Gastroesophageal sphincter (tissue), 4 donors: ENCODE measurements around the gene AHCTF1. TPM values are rescaled to one million over a fixed set of nuclear protein-coding genes. Genes with fewer than 3 reads are reported as not detected.

ENCODE experiments used
- ATAC-seq: fragments of 150-250 bp; one replicate; pipeline ENCODE4 v1.9.1; 2016; ENCODE audit warnings: mild to moderate bottlenecking, moderate library complexity
- H3K27ac ChIP-seq, 4 donors: fragments of 200-600 bp; sonication (generic) in 3 of 4; 1 replicate in 3 of 4; 2 replicates in 1 of 4; pipeline ENCODE4 v1.5.1; 2016 to 2019
- H3K27me3 ChIP-seq: fragments of 200-600 bp; sonication (generic); one replicate; pipeline ENCODE4 v1.5.1; 2019
- H3K36me3 ChIP-seq, 2 donors: fragments of 200-600 bp; sonication (generic); one replicate each; pipeline ENCODE4 v1.5.1; 2019; ENCODE audit warnings: control low read depth in 1 of 2
- H3K4me1 ChIP-seq, 3 donors: fragments of 200-600 bp; sonication (generic); 1 replicate in 2 of 3; 2 replicates in 1 of 3; pipeline ENCODE4 v1.5.1; 2016 to 2019; ENCODE audit warnings: control low read depth in 2 of 3
- H3K4me3 ChIP-seq, 2 donors: fragments of 200-600 bp; sonication (generic); one replicate each; pipeline ENCODE4 v1.5.1; 2019; ENCODE audit warnings: mild to moderate bottlenecking in 1 of 2, moderate library complexity in 1 of 2
- H3K9me3 ChIP-seq, 3 donors: fragments of 200-600 bp; sonication (generic); one replicate each; pipeline ENCODE4 v1.5.1; 2017 to 2019; ENCODE audit warnings: control low read depth in 2 of 3
- EP300 ChIP-seq: sonication (generic); formaldehyde crosslinking; IDR thresholded peaks from one replicate; pipeline ENCODE4 v1.6.1; 2017; ENCODE audit warnings: antibody characterized with exemption, mild to moderate bottlenecking
- POLR2A ChIP-seq, 2 donors: fragments of 450-650 bp; IDR thresholded peaks; one replicate each; pipeline ENCODE4 v1.6.1; 2017; ENCODE audit warnings: antibody characterized with exemption in 2 of 2, mild to moderate bottlenecking in 2 of 2, moderate library complexity in 1 of 2
- POLR2AphosphoS5 ChIP-seq: sonication (generic); formaldehyde crosslinking; IDR thresholded peaks from one replicate; pipeline ENCODE4 v1.6.1; 2017; ENCODE audit warnings: antibody characterized with exemption
- WGBS, 2 donors: methylation state at CpG; one replicate each; pipeline ENCODE4 v1.1.5; 2018; ENCODE audit warnings: low coverage in 1 of 2; 5-methylcytosine and 5-hydroxymethylcytosine counted together
- total RNA-seq, 4 donors: library from RNA; depleted of rRNA; stranded (reverse); fragments of >200 nt; gene quantifications; one replicate each; pipeline ENCODE4 v1.1.0, GENCODE V29; 2016
- TF ChIP-seq, protein P1 (sequence below), 4 experiments: fragments of 200-600 bp in 2 of 4; fragments of 450-650 bp in 2 of 4; sonication (generic) in 1 of 4; IDR thresholded peaks; one replicate each; pipeline ENCODE4 v1.5.1; 2017 to 2019; ENCODE audit warnings: antibody characterized with exemption in 4 of 4, mild to moderate bottlenecking in 2 of 4, moderate library complexity in 2 of 4

AHCTF1 gene
- total RNA-seq, 4 donors from 2014 or later = 37.4 to 69.6 (median 45.2) TPM

GRCh38 chr1:246907472-246907871, 24.3 kb downstream of the AHCTF1 start:
- no peak for TF ChIP-seq POLR2A (IDR thresholded peaks at IDR 0.05)
- TF ChIP-seq, protein P1, sequence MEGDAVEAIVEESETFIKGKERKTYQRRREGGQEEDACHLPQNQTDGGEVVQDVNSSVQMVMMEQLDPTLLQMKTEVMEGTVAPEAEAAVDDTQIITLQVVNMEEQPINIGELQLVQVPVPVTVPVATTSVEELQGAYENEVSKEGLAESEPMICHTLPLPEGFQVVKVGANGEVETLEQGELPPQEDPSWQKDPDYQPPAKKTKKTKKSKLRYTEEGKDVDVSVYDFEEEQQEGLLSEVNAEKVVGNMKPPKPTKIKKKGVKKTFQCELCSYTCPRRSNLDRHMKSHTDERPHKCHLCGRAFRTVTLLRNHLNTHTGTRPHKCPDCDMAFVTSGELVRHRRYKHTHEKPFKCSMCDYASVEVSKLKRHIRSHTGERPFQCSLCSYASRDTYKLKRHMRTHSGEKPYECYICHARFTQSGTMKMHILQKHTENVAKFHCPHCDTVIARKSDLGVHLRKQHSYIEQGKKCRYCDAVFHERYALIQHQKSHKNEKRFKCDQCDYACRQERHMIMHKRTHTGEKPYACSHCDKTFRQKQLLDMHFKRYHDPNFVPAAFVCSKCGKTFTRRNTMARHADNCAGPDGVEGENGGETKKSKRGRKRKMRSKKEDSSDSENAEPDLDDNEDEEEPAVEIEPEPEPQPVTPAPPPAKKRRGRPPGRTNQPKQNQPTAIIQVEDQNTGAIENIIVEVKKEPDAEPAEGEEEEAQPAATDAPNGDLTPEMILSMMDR (IDR thresholded peaks at IDR 0.05) = peak in 3 of 4 experiments; percentile 23 to 47 (median 39)
- TF ChIP-seq EP300 = no peak
- WGBS, 2 donors = 33 to 80% methylated on average over 1 of the region's 1 CpG
- Histone ChIP-seq H3K4me1 (peaks cover 0 to 12% (median 0%) of the 10 kb centered on the region in 3 donors), H3K27me3 (no peaks in the 10 kb centered on the region), H3K9me3 (no peaks in the 10 kb centered on the region), H3K36me3 (peaks cover 0 to 83% of the 10 kb centered on the region in 2 donors), H3K27ac (no peak overlapping the region), H3K4me3 (no peak overlapping the region)
- ATAC-seq = no peak

DNA sequence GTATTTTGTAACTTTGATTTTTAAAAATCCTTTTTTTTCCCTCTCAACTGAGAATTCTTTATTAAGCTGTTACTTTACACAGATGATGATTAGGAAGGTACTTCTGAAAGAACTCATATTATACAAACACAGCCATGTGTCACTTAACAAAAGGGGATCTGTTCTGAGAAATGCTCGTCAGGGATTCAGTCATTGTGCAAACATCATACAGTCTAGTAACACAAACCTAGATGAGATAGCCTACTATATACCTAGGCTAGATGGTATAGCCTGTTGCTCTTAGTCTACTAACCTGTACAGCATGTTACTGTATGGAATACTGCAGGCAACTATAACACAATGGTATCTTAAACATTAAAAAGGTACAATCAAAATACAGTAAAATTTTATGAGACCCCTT, 24.9 kb downstream of the AHCTF1 start:
- 50 to 75% methylated on average over 1 of the region's 1 CpG for WGBS, 2 donors
- TF ChIP-seq POLR2AphosphoS5 = no peak
- TF ChIP-seq, protein P1 (IDR thresholded peaks at IDR 0.05) = no peak
- no peak for TF ChIP-seq EP300
- no peak for TF ChIP-seq POLR2A (IDR thresholded peaks at IDR 0.05)
- H3K36me3 ChIP-seq = peaks cover under 1 to 83% of the 10 kb centered on the region in 2 donors
- H3K27me3 ChIP-seq = no peaks in the 10 kb centered on the region
- no peak overlapping the region for H3K27ac ChIP-seq
- H3K9me3 ChIP-seq = no peaks in the 10 kb centered on the region
- H3K4me1 ChIP-seq = peaks cover 0 to 12% (median 0%) of the 10 kb centered on the region in 3 donors
- no peak for ATAC-seq
- H3K4me3 ChIP-seq = no peak overlapping the region

DNA sequence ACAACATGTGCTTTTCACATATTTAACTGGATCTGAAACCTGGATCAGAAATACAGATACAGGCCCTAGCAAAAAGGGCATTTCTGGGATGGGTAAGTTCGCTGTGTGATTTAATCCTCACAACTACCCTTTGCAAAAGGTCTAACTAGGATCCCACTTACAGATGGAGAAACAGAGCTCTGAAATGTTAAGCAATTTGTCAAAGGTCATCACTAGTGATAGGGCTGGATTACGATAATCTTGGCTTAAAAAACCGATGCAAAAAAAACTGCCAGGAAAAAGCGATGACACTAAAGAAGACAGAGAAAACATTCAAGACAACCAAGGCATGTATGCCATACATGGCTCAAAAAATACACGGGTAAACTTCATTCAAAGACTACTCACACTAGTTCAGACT, 29.9 kb downstream of the AHCTF1 start:
- H3K27ac ChIP-seq = no peak overlapping the region
- no peak for TF ChIP-seq EP300
- TF ChIP-seq POLR2AphosphoS5 = no peak
- TF ChIP-seq, protein P1 (IDR thresholded peaks at IDR 0.05) = no peak
- no peak for TF ChIP-seq POLR2A (IDR thresholded peaks at IDR 0.05)
- no peak for ATAC-seq
- H3K36me3 ChIP-seq = peaks cover 4 to 100% of the 10 kb centered on the region in 2 donors
- WGBS, 2 donors = 87 to 90% methylated on average over 4 to 5 of the region's 5 CpGs
- H3K4me1 ChIP-seq = peaks cover 0 to 4% (median 0%) of the 10 kb centered on the region in 3 donors
- H3K9me3 ChIP-seq = no peaks in the 10 kb centered on the region
- H3K4me3 ChIP-seq = no peak overlapping the region
- H3K27me3 ChIP-seq = no peaks in the 10 kb centered on the region

DNA sequence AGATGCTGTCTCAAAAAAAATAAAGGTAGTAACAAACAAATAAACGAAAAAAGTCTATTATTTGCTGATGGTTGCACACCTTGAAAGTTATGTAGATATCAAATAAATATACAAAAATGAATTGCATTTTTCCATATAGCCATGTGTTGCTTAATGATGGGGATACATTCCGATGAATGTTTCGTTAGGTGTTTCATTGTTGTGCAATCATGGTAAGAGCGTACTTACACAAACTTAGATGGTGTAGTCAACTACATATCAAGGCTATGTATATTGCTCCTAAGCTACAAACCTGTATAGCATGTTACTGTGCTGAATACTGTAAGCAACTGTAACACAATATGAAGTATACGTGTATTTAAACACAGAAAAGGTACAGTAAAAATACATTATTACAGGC, 34.4 kb downstream of the AHCTF1 start:
- Histone ChIP-seq H3K4me1 (no peaks in the 10 kb centered on the region), H3K9me3 (no peaks in the 10 kb centered on the region), H3K27ac (no peak overlapping the region), H3K4me3 (no peak overlapping the region), H3K27me3 (no peaks in the 10 kb centered on the region), H3K36me3 (peaks cover 9 to 98% of the 10 kb centered on the region in 2 donors)
- 89 to 93% methylated on average over 5 of the region's 5 CpGs for WGBS, 2 donors
- no peak for TF ChIP-seq EP300
- TF ChIP-seq, protein P1 (IDR thresholded peaks at IDR 0.05) = no peak
- TF ChIP-seq POLR2A (IDR thresholded peaks at IDR 0.05) = no peak
- no peak for TF ChIP-seq POLR2AphosphoS5
- ATAC-seq = no peak

DNA sequence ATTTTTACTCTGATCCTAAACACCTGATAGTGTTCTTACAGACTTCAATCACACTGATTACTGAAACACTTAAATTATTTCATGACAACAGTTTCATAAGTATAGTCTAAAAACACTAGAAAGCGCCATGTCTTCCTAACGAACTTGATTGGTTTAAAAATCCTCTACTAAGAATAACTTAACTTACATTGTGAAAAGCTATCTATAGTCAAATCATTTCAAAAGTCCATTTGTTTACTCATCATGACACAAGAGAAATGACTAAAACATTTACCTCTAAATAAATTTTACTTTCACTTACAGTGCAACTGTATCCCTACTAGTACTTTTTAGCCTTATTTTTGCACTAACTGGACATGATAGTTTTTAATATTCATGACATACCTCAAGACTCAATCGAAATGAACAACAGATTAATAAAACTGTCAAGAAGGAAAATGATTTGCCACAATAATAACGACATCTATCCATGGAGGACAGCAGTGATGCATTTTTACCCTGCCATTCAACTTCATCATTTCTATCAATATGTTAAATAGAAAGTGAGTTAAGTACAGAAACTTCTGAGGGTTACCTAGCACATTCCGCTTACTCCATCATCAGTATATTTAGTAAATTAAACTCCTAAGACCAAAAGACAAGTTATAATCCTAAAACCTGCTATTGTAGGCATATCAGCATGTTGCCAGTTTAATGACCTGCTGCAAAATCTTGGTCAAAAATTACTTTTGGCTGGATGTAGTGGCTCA, 38.4 kb downstream of the AHCTF1 start:
- TF ChIP-seq POLR2A (IDR thresholded peaks at IDR 0.05) (no peak), POLR2AphosphoS5 (no peak), EP300 (no peak)
- TF ChIP-seq, protein P1 (IDR thresholded peaks at IDR 0.05) = no peak
- Histone ChIP-seq H3K36me3 (peaks cover 12 to 93% of the 10 kb centered on the region in 2 donors), H3K4me3 (no peak overlapping the region), H3K27ac (no peak overlapping the region), H3K4me1 (no peaks in the 10 kb centered on the region), H3K27me3 (no peaks in the 10 kb centered on the region), H3K9me3 (no peaks in the 10 kb centered on the region)
- ATAC-seq = no peak
- WGBS, 2 donors = 84 to 97% methylated on average over 5 of the region's 5 CpGs
